GM12878 (cell line): Measurements from ENCODE around the gene RAPGEF1. TPM values are rescaled to one million over a fixed set of nuclear protein-coding genes. Genes with fewer than 3 reads are reported as not detected.

ENCODE experiments used
- ATAC-seq: fragments of 200-7000 bp; cut with Tn5 transposase; 3 replicates; pipeline ENCODE4 v1.9.1; 2020; ENCODE audit warnings: mild to moderate bottlenecking, moderate library complexity
- BruUV-seq: library from RNA; stranded (reverse); fragments of 400-500 nt; replicated peaks from 2 replicates; lab custom pipeline; 2021; lab: Mats Ljungman, UMichigan
- CTCF ChIA-PET: fragments of 300-600 bp; sonication (Branson Sonifier 250); formaldehyde crosslinking; extraction: SDS; loops from one replicate; lab custom pipeline; 2021; ENCODE audit warnings: inconsistent platforms; lab: Yijun Ruan, JAX
- POLR2A ChIA-PET: fragments of 350-600 bp; formaldehyde crosslinking; extraction: SDS; loops from one replicate; lab custom pipeline; 2021; ENCODE audit warnings: inconsistent platforms; lab: Charles Lee
- RAD21 ChIA-PET: fragments of 300-600 bp; sonication (Branson Sonifier 250); formaldehyde crosslinking; loops from one replicate; lab custom pipeline; 2023; ENCODE audit warnings: antibody characterized with exemption; ENCODE audit not compliant: unreplicated experiment; lab: Charles Lee
- SMC1A ChIA-PET: fragments of 300-600 bp; sonication (Branson Sonifier 250); formaldehyde crosslinking; loops from one replicate; lab custom pipeline; 2023; ENCODE audit not compliant: unreplicated experiment, uncharacterized antibody; lab: Charles Lee
- DNase-seq: peaks from one replicate; pipeline ENCODE4 v3.0.0-alpha.2; 2011; ENCODE audit warnings: low read depth, low spot score
- FAIRE-seq: peaks from 3 replicates; lab custom pipeline; 2011; peaks lifted over from hg19 to GRCh38; lab: Jason Lieb, UNC
- H2AFZ ChIP-seq: 2 replicates; pipeline ENCODE4 v1.6.0; 2011; ENCODE audit warnings: low read depth, low read length, control low read depth; ENCODE audit not compliant: control insufficient read depth
- H3K27ac ChIP-seq: 2 replicates; pipeline ENCODE4 v1.5.1; 2011; ENCODE audit warnings: control low read depth; ENCODE audit not compliant: control insufficient read depth, insufficient read depth
- H3K27me3 ChIP-seq, 2 experiments: replicated peaks in 1 of 2; 2 replicates each; pipeline versions ENCODE4 v1.6.0 to v1.6.1; 2011; ENCODE audit warnings: low read length in 1 of 2; ENCODE audit not compliant: control insufficient read depth in 2 of 2, insufficient read depth in 2 of 2
- H3K36me3 ChIP-seq, 2 experiments: 2 replicates each; pipeline ENCODE4 v1.5.1; 2011; ENCODE audit warnings: low read length in 1 of 2; ENCODE audit not compliant: control insufficient read depth in 2 of 2, insufficient read depth in 2 of 2
- H3K4me1 ChIP-seq: 2 replicates; pipeline ENCODE4 v1.6.1; 2011; ENCODE audit warnings: mild to moderate bottlenecking, low read length, moderate library complexity, mixed read lengths; ENCODE audit not compliant: control insufficient read depth, insufficient read depth
- H3K4me2 ChIP-seq: 2 replicates; pipeline ENCODE4 v1.6.0; 2011; ENCODE audit warnings: control low read depth; ENCODE audit not compliant: control insufficient read depth, insufficient read depth
- H3K4me3 ChIP-seq: fragments of 200-600 bp; sonication (generic); 2 replicates; pipeline ENCODE4 v1.5.1; 2016
- H3K79me2 ChIP-seq: 2 replicates; pipeline ENCODE4 v1.6.0; 2011; ENCODE audit warnings: low read length; ENCODE audit not compliant: control insufficient read depth, insufficient read depth
- H3K9ac ChIP-seq: 2 replicates; pipeline ENCODE4 v1.8.0; 2011; ENCODE audit warnings: low read length, control low read depth, mixed read lengths; ENCODE audit not compliant: control insufficient read depth, insufficient read depth
- H3K9me3 ChIP-seq: replicated peaks from 3 replicates; pipeline ENCODE4 v1.5.1; 2011; ENCODE audit warnings: mild to moderate bottlenecking, low read length; ENCODE audit not compliant: control insufficient read depth, insufficient read depth
- H4K20me1 ChIP-seq: 2 replicates; pipeline ENCODE4 v1.6.0; 2011; ENCODE audit not compliant: control insufficient read depth, insufficient read depth
- BACH1 ChIP-seq: fragments of 450-650 bp; IDR thresholded peaks from 2 replicates; pipeline ENCODE4 v1.6.1; 2017; ENCODE audit warnings: mild to moderate bottlenecking, borderline replicate concordance
- FOS ChIP-seq: IDR thresholded peaks from 3 replicates; pipeline ENCODE4 v1.6.1; 2011; ENCODE audit warnings: borderline replicate concordance; ENCODE audit not compliant: insufficient read length; ENCODE audit errors: extremely low read depth
- FOXM1 ChIP-seq: IDR thresholded peaks from 2 replicates; pipeline ENCODE4 v1.6.1; 2012; ENCODE audit warnings: low read depth, mild to moderate bottlenecking, inconsistent platforms, low read length, moderate library complexity
- NFIC ChIP-seq: IDR thresholded peaks from 2 replicates; pipeline ENCODE4 v1.6.1; 2012; ENCODE audit warnings: low read depth, mild to moderate bottlenecking, inconsistent platforms, low read length, moderate library complexity
- PML ChIP-seq: IDR thresholded peaks from 2 replicates; pipeline ENCODE4 v1.6.1; 2012; ENCODE audit warnings: low read length, inconsistent platforms
- SIN3A ChIP-seq: IDR thresholded peaks from 2 replicates; pipeline ENCODE4 v1.6.1; 2012; ENCODE audit warnings: low read depth, low read length, improper control_type of control experiment
- SMAD5 ChIP-seq: IDR thresholded peaks from 2 replicates; pipeline ENCODE4 v1.6.1; 2016; ENCODE audit warnings: antibody characterized with exemption, low read depth
- TCF12 ChIP-seq: IDR thresholded peaks from 2 replicates; pipeline ENCODE4 v1.6.1; 2011; ENCODE audit warnings: low read depth, mild to moderate bottlenecking, low read length
- USF1 ChIP-seq: IDR thresholded peaks from 2 replicates; pipeline ENCODE4 v1.6.1; 2011; ENCODE audit warnings: borderline replicate concordance, low read depth, mild to moderate bottlenecking, moderate library complexity, mixed read lengths, low read length; ENCODE audit not compliant: insufficient read depth; ENCODE audit errors: extremely low read length
- ZNF384 ChIP-seq: IDR thresholded peaks from 2 replicates; pipeline ENCODE4 v1.6.1; 2012; ENCODE audit warnings: low read depth, mild to moderate bottlenecking, low read length, improper control_type of control experiment, borderline replicate concordance
- WGBS: methylation state at CpG from one replicate; pipeline ENCODE4 v1.1.6; 2016; ENCODE audit warnings: low lambda C conversion rate; ENCODE audit not compliant: insufficient replicate concordance, insufficient coverage; ENCODE audit errors: missing lambda C conversion rate; 5-methylcytosine and 5-hydroxymethylcytosine counted together
- in situ Hi-C: fragments of 300-500 bp; cut with MboI; formaldehyde crosslinking; loops from 9 replicates; pipeline ENCODE4 v1.14.3; 2018; ENCODE audit warnings: mixed read lengths
- intact Hi-C: fragments of 100-400 bp; cut with micrococcal nuclease; formaldehyde crosslinking; loops from one replicate; pipeline ENCODE4 v1.14.2; 2022; ENCODE audit not compliant: unreplicated experiment
- polyA plus RNA-seq, 11 experiments: library from polyadenylated mRNA; depleted of rRNA in 4 of 11; unstranded in 6 of 11; stranded (reverse) in 5 of 11; fragments of >200 nt; fragmentation: Nextera tagmentation in 4 of 11; fragmentation: Illumina TruSeq in 1 of 11; extraction: Ambion mirVana in 4 of 11; extraction: Trizol in 1 of 11; gene quantifications; 1 replicate in 1 of 11; 2 replicates in 10 of 11; pipeline versions ENCODE4 v1.2.1 to v1.2.3, GENCODE V29; 2011 to 2016; ENCODE audit warnings: inconsistent platforms in 2 of 11, missing spikeins in 2 of 11, low read depth in 1 of 11
- total RNA-seq, 4 experiments: library from RNA; depleted of rRNA in 3 of 4; stranded (reverse); fragments of >200 nt in 3 of 4; fragmentation: Illumina TruSeq in 1 of 4; extraction: Trizol in 1 of 4; gene quantifications; 2 replicates each; pipeline versions ENCODE4 v1.2.1 to v1.2.3, GENCODE V29; 2013 to 2021
- TF ChIP-seq, protein P1 (sequence below): IDR thresholded peaks from 2 replicates; pipeline ENCODE4 v1.6.1; 2012; ENCODE audit warnings: low read depth, low read length, improper control_type of control experiment

Gene RAPGEF1
- total and polyA plus RNA-seq, 10 of the 15 experiments (the other 5 are each of a cell fraction or from before 2014, with no cell fraction given): 0.42 to 113 (median 45.9) TPM

GRCh38 chr9:131603199-131603598 lies 136.7 kb downstream of the RAPGEF1 start:
- H3K27me3 ChIP-seq: no peaks in the 10 kb centered on the region
- ATAC-seq: no peak
- no peaks in the 10 kb centered on the region for H3K79me2 ChIP-seq
- peaks cover 26 to 42% of the 10 kb centered on the region in 2 experiments for H3K36me3 ChIP-seq
- H3K9ac ChIP-seq: no peak overlapping the region
- no peaks in the 10 kb centered on the region for H3K4me1 ChIP-seq
- H2AFZ ChIP-seq: no peak overlapping the region
- in situ Hi-C loops: no loop called here
- no peak overlapping the region for H3K4me3 ChIP-seq
- CTCF ChIA-PET: interaction anchor here (1.0 kb wide), 1 partner anchor 133 kb away, joined by 3 read pairs; no protein-coding TSS in a partner anchor
- TF ChIP-seq FOXM1: no peak
- TF ChIP-seq TCF12: no peak
- no peak for TF ChIP-seq BACH1
- no peak for TF ChIP-seq ZNF384
- TF ChIP-seq, protein P1, sequence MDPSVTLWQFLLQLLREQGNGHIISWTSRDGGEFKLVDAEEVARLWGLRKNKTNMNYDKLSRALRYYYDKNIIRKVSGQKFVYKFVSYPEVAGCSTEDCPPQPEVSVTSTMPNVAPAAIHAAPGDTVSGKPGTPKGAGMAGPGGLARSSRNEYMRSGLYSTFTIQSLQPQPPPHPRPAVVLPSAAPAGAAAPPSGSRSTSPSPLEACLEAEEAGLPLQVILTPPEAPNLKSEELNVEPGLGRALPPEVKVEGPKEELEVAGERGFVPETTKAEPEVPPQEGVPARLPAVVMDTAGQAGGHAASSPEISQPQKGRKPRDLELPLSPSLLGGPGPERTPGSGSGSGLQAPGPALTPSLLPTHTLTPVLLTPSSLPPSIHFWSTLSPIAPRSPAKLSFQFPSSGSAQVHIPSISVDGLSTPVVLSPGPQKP: no peak
- TF ChIP-seq NFIC: no peak
- no peak for TF ChIP-seq USF1
- TF ChIP-seq PML: no peak
- no peak for TF ChIP-seq SMAD5
- no peak for TF ChIP-seq FOS
- TF ChIP-seq SIN3A: no peak
- H4K20me1 ChIP-seq: no peaks in the 10 kb centered on the region
- no peak overlapping the region for H3K27ac ChIP-seq
- RAD21 ChIA-PET: interaction anchor here (1.1 kb wide), 1 partner anchor 19 kb away, joined by 3 read pairs; no protein-coding TSS in a partner anchor
- DNase-seq: no peak
- intact Hi-C loops: no loop called here
- no peak for FAIRE-seq
- no TSS peak for BruUV-seq
- no peak overlapping the region for H3K4me2 ChIP-seq
- SMC1A ChIA-PET: no interaction called here
- H3K9me3 ChIP-seq: no peaks in the 10 kb centered on the region
- POLR2A ChIA-PET: no interaction called here
- 89% methylated on average over 9 of the region's 9 CpGs for WGBS
